NCI-H2107 treated with DMSO at 0.1 percent for 48 hours (cell line): ENCODE results near the gene LRRC8A.
"Not testable (repeated sequence)": the region's sequence is repeated elsewhere in the genome, so short reads cannot be mapped to it uniquely, and the experiment has no call there.

Source experiments
- DNase-seq: peaks from one replicate; lab custom pipeline; 2025; ENCODE audit not compliant: unreplicated experiment; lab: John Stamatoyannopoulos, UW

Gene LRRC8A

GRCh38 chr9:128947527-128948301, 65.8 kb downstream of the LRRC8A start, which contains the start of the genes DOLK and NUP188:
DOLK (minus strand) TSS chr9:128947603; CDS start chr9:128947303, 300 bp downstream.
NUP188 (plus strand) TSS chr9:128947699; CDS start chr9:128947720, 21 bp downstream.
- DNase-seq: peak; percentile 58

- DNase-seq: not testable (repeated sequence)
Measured at GRCh38 chr9:128961403-128961802, 79.5 kb downstream of the LRRC8A start.
